Activated naive CD8-positive, alpha-beta T cell treated with anti-CD3 and anti-CD28 coated beads for 36 hours (primary cell): ENCODE data around the gene PLCXD1. TPM values are rescaled to one million over a fixed set of nuclear protein-coding genes. Genes with fewer than 3 reads are reported as not detected.
"Not testable (repeated sequence)": the region's sequence is repeated elsewhere in the genome, so short reads cannot be mapped to it uniquely, and the experiment has no call there.

Experiments
- DNase-seq: peaks from one replicate; pipeline ENCODE4 v3.0.0; 2021
- H3K27ac Mint-ChIP-seq: one replicate; pipeline ENCODE4 v1.8.0; 2022; ENCODE audit warnings: mild to moderate bottlenecking, moderate library complexity, mixed read lengths
- H3K27me3 Mint-ChIP-seq: one replicate; pipeline ENCODE4 v1.8.0; 2022; ENCODE audit warnings: mild to moderate bottlenecking, mixed read lengths
- H3K36me3 Mint-ChIP-seq: one replicate; pipeline ENCODE4 v1.8.0; 2021; ENCODE audit warnings: mild to moderate bottlenecking, mixed read lengths
- H3K4me1 Mint-ChIP-seq: one replicate; pipeline ENCODE4 v1.8.0; 2021; ENCODE audit warnings: mixed read lengths
- H3K4me3 Mint-ChIP-seq: one replicate; pipeline ENCODE4 v1.8.0; 2022; ENCODE audit warnings: mild to moderate bottlenecking, moderate library complexity, mixed read lengths
- H3K9me3 Mint-ChIP-seq: one replicate; pipeline ENCODE4 v1.8.0; 2022; ENCODE audit warnings: mixed read lengths
- total RNA-seq, 2 experiments: library from RNA; stranded (reverse); gene quantifications; one replicate each; pipeline ENCODE4 v1.2.3, GENCODE V29; 2021

Gene PLCXD1
- total RNA-seq, 2 experiments from 2014 or later: 43.1 to 43.8 TPM

DNA sequence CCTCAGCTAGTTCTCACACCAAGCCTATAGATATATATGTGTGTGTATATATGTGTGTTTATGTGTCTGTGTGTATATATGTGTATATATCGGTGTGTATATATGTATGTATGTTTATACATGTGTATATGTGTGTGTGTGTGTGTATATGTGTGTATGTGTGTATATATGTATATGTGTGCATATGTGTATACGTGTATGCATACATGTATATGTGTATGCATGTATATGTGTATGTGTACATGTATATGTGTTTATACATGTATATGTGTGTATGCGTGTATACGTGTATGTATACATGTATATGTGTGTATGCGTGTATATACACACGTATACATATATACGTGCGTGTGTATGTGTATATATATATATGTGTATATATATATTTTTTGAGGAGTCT lies 19.2 kb downstream of the PLCXD1 start:
- Mint-ChIP-seq H3K27ac (no peak overlapping the region), H3K4me3 (no peak overlapping the region), H3K9me3 (peaks cover 2% of the 10 kb centered on the region), H3K27me3 (no peaks in the 10 kb centered on the region), H3K36me3 (peaks cover 45% of the 10 kb centered on the region), H3K4me1 (no peaks in the 10 kb centered on the region)
- DNase-seq: no peak

DNA sequence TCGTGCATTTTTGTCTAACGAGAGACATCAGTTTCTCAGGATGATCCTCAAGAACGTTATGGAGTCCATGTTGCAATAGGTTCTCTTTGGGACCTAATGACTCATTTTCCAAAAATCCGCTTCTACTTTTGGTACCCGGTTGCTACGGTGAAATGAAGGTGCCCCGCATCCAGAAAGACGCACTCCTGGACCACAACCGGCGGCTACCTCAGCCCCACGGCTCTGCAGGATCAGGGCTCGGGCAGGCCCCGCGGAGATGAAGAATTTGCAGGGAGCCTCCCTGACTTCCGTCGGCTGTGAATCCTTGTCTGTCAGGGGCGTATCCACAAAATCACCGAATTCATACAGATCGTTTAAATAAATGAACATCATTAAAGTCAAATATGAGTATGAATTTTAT lies 21.8 kb downstream of the PLCXD1 start:
- Mint-ChIP-seq H3K9me3 (peaks cover 2% of the 10 kb centered on the region), H3K27me3 (no peaks in the 10 kb centered on the region), H3K27ac (no peak overlapping the region), H3K4me1 (no peaks in the 10 kb centered on the region), H3K4me3 (no peak overlapping the region), H3K36me3 (peaks cover 57% of the 10 kb centered on the region)
- DNase-seq: no peak

DNA sequence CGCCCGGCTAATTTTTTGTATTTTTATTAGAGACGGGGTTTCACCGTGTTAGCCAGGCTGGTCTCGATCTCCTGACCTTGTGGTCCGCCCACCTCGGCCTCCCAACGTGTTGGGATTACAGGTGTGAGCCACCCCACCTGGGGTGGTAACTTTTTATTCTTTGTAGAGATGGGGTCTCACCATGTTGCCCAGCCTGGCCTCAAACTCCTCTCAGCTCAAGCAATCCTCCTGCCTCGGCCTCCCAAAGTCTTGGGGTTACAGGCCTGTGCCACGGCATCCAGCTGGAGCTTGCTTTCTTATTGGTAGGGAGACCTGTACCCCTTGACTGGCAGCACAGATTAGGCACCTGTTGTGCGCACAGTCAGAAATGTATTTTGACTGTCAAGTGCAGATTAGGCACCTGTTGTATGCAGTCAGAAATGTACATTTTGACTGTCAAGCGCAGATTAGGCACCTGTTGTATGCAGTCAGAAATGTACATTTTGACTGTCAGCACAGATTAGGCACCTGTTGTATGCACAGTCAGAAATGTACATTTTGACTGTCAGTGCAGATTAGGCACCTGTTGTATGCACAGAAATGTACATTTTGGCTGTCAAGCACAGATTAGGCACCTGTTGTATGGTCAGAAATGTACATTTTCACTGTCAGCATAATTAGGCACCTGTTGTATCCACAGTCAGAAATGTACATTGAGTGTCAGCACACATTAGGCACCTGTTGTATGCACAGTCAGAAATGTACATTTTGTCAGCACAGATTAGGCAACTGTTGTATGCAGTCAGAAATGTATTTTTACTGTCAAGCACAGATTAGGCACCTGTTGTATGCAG lies 24.8 kb downstream of the PLCXD1 start:
- not testable (repeated sequence) for H3K4me1 Mint-ChIP-seq, H3K27me3 Mint-ChIP-seq, H3K9me3 Mint-ChIP-seq, H3K27ac Mint-ChIP-seq, DNase-seq, H3K4me3 Mint-ChIP-seq
- H3K36me3 Mint-ChIP-seq: peaks cover 50% of the 10 kb centered on the region

GRCh38 chrX:306614-307251 lies 25.6 kb downstream of the PLCXD1 start:
- H3K27me3 Mint-ChIP-seq, H3K4me1 Mint-ChIP-seq, H3K9me3 Mint-ChIP-seq: not testable (repeated sequence)

GRCh38 chrX:307261-308111 lies 26.3 kb downstream of the PLCXD1 start:
- H3K9me3 Mint-ChIP-seq: peaks cover 2% of the 10 kb centered on the region
- no peak for DNase-seq
- no peak overlapping the region for H3K4me3 Mint-ChIP-seq
- H3K36me3 Mint-ChIP-seq: peaks cover 45% of the 10 kb centered on the region
- H3K27ac Mint-ChIP-seq: no peak overlapping the region
- no peaks in the 10 kb centered on the region for H3K4me1 Mint-ChIP-seq
- no peaks in the 10 kb centered on the region for H3K27me3 Mint-ChIP-seq

More at GRCh38 chrX:306614-307251, 25.6 kb downstream of the PLCXD1 start:
- H3K36me3 Mint-ChIP-seq: peaks cover 46% of the 10 kb centered on the region
- not testable (repeated sequence) for H3K4me3 Mint-ChIP-seq, DNase-seq, H3K27ac Mint-ChIP-seq

DNA sequence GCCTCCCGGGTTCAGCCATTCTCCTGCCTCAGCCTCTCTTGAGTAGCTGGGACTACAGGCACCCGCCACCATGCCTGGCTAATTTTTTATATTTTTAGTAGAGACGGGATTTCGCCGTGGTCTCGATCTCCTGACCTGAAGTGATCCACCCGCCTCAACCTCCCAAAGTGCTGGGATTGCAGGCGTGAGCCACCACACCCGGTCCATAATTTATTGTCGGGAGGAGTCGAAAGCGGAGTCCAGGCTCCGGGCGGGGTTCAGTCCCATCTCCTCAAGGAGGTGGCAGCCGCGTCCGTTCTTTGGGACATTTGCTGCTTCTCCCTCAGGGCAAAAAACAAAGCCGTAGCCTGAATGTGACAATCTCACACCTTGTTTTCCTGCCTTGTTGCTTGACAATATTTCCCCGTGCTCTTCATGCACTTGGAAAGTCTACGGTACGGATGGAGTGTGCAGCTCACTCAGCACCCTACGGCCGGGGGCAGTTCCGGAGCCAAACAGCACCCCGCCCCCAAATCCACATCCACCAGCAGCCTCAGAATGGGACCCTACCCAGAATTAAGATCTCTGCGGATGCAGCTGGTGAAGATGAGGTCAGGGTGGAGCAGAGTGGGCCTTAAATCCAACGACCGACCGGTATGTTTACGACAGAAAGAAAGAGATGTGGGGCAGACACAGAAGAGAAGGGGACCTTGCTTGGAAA lies 27.8 kb downstream of the PLCXD1 start:
- Mint-ChIP-seq H3K27ac (no peak overlapping the region), H3K4me3 (no peak overlapping the region), H3K9me3 (no peaks in the 10 kb centered on the region), H3K27me3 (no peaks in the 10 kb centered on the region), H3K4me1 (no peaks in the 10 kb centered on the region), H3K36me3 (peaks cover 41% of the 10 kb centered on the region)
- DNase-seq: no peak

- Mint-ChIP-seq H3K27ac (no peak overlapping the region), H3K4me1 (no peaks in the 10 kb centered on the region), H3K27me3 (no peaks in the 10 kb centered on the region), H3K36me3 (peaks cover 33% of the 10 kb centered on the region), H3K9me3 (no peaks in the 10 kb centered on the region), H3K4me3 (no peak overlapping the region)
- no peak for DNase-seq
Measured at GRCh38 chrX:310621-311155, 29.5 kb downstream of the PLCXD1 start.

DNA sequence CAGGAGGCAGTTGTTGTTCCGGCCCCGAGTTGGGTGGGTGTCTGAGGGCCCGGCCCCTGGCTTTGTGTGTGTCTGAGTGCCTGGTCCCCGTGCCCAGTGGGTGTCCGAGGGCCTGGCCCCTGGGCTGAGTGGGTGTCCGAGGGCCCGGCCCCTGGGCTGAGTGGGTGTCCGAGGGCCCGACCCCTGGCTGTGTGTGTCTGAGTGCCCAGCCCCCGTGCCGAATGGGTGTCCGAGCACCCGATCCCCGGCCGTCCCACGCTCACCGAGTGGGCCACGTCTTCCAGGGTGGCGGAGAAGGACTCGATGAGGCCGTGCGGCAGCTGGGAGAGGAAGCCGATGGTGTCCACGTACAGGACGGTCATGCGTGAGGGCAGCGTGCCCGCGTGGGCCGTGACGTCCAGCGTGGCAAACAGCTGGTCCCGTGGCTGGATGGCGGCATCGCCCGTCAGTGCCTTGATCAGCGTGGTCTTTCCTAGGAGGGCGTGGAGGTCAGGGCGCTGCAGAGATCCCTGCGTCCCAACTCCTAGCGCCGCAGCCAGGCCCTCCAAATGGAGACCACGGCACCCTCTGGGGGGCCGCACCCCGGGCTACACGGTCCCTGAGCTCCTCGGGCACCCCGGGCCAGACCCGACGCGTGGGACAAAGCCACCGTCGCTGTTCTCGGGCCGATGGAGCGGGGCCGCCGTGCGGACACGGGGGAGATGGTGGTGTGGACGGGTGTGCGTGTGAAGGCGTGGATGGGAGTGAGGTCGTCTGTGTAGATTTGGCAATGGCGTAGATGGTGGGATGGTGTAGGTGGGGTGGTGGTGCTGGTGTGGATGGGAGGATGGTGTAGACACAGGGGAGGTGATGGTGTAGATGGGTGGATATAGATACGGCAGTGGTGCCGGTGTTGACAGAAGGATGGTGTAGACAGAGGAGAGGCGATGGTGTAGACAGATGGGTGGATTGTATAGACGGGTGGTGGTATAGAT lies 30.3 kb downstream of the PLCXD1 start:
- H3K4me1 Mint-ChIP-seq: no peaks in the 10 kb centered on the region
- H3K36me3 Mint-ChIP-seq: peaks cover 26% of the 10 kb centered on the region
- H3K27ac Mint-ChIP-seq: no peak overlapping the region
- no peak overlapping the region for H3K4me3 Mint-ChIP-seq
- no peaks in the 10 kb centered on the region for H3K27me3 Mint-ChIP-seq
- H3K9me3 Mint-ChIP-seq: no peaks in the 10 kb centered on the region
- no peak for DNase-seq

GRCh38 chrX:312621-313331 lies 31.6 kb downstream of the PLCXD1 start:
- no peaks in the 10 kb centered on the region for H3K27me3 Mint-ChIP-seq
- no peak overlapping the region for H3K27ac Mint-ChIP-seq
- peaks cover 2% of the 10 kb centered on the region for H3K4me1 Mint-ChIP-seq
- no peaks in the 10 kb centered on the region for H3K9me3 Mint-ChIP-seq
- DNase-seq: no peak
- no peak overlapping the region for H3K4me3 Mint-ChIP-seq
- H3K36me3 Mint-ChIP-seq: peaks cover 24% of the 10 kb centered on the region

- Mint-ChIP-seq H3K9me3 (no peaks in the 10 kb centered on the region), H3K4me1 (peaks cover 6% of the 10 kb centered on the region), H3K27ac (no peak overlapping the region), H3K27me3 (peaks cover 4% of the 10 kb centered on the region), H3K36me3 (peaks cover 21% of the 10 kb centered on the region), H3K4me3 (no peak overlapping the region)
- no peak for DNase-seq
Measured at GRCh38 chrX:313546-313945, 32.4 kb downstream of the PLCXD1 start.

- Mint-ChIP-seq H3K4me3 (no peak overlapping the region), H3K27me3 (peaks cover 4% of the 10 kb centered on the region), H3K27ac (no peak overlapping the region), H3K36me3 (peaks cover 21% of the 10 kb centered on the region), H3K9me3 (no peaks in the 10 kb centered on the region), H3K4me1 (peaks cover 6% of the 10 kb centered on the region)
- no peak for DNase-seq
Measured at GRCh38 chrX:314049-314448, 32.9 kb downstream of the PLCXD1 start.

DNA sequence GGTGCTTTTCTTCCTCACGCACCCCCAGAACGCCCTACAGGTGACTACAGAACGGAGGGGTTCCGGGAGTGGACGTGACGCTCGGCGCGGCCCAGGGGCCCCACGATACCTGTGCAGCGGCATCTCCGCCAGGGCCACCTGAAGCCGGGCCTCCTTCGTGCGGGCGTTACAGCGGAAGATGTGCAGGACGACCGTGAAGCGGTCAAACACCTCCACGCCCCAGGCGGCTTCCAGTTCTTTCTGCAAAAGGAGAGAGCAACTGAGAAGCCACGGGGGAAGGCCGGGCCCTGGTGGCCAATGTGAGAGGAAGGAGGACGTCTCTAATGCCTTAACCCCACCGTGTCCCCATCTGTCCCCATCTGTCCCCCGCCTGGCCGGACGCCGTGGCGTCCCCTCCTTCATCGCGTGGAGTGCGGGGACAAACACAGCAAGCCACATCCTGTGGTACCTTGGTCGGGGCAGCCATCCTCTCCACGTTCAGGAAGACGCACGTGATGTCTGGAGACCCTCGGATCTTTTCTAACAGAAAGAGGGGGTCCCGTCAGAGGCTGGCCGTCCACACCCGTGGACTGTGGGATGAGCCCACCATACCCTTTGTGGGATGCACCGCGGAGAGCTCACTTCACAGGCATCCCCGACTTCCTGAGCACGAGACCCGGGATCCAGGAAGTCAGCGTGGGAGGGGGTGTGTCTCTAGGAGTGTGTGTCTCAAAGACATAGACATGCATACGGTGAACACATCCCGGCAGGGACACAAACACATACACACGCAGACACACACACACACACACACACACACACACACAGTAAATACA lies 33.8 kb downstream of the PLCXD1 start:
- H3K4me1 Mint-ChIP-seq: peaks cover 6% of the 10 kb centered on the region
- no peaks in the 10 kb centered on the region for H3K9me3 Mint-ChIP-seq
- H3K4me3 Mint-ChIP-seq: no peak overlapping the region
- H3K36me3 Mint-ChIP-seq: peaks cover 21% of the 10 kb centered on the region
- no peak for DNase-seq
- no peak overlapping the region for H3K27ac Mint-ChIP-seq
- H3K27me3 Mint-ChIP-seq: peaks cover 4% of the 10 kb centered on the region
